Ishikawa (cell line): ENCODE measurements around the gene DOK1.

Experiments
- CREB1 ChIP-seq: IDR thresholded peaks from 2 replicates; pipeline ENCODE4 v1.6.1; 2012; ENCODE audit warnings: low read depth
- EP300 ChIP-seq: IDR thresholded peaks from 2 replicates; pipeline ENCODE4 v1.6.1; 2012; ENCODE audit warnings: borderline replicate concordance
- TCF12 ChIP-seq: IDR thresholded peaks from 2 replicates; pipeline ENCODE4 v1.6.1; 2012; ENCODE audit warnings: low read depth
- TEAD4 ChIP-seq: IDR thresholded peaks from 2 replicates; pipeline ENCODE4 v1.6.1; 2012
- TF ChIP-seq, protein P1 (sequence below): IDR thresholded peaks from 2 replicates; pipeline ENCODE4 v1.6.1; 2012
- TF ChIP-seq, protein P2 (sequence below): IDR thresholded peaks from 2 replicates; pipeline ENCODE4 v1.6.1; 2012; ENCODE audit warnings: low read depth, mild to moderate bottlenecking

DNA sequence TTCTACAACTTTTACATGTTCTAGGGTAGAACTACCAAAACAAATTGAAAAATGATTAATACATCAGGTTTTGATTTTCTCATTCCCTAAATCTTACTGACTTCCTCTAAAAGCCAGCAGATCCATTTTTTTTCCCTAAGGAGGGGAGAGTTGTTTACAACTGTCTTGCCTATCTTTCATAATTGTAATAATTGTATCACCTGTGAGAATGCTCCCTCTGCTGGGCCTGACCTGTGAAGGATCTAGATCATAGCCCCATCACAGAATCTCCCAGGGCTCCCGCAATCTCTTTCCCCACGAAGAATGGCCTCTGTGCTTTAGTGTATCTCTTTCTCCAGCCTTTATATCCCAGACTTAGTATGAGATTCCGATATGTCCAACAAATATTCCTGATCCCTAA, 9.9 kb upstream of the DOK1 start:
- TF ChIP-seq EP300 (no peak), CREB1 (no peak), TCF12 (no peak), TEAD4 (no peak)
- TF ChIP-seq, protein P1, sequence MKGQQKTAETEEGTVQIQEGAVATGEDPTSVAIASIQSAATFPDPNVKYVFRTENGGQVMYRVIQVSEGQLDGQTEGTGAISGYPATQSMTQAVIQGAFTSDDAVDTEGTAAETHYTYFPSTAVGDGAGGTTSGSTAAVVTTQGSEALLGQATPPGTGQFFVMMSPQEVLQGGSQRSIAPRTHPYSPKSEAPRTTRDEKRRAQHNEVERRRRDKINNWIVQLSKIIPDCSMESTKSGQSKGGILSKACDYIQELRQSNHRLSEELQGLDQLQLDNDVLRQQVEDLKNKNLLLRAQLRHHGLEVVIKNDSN = no peak
- TF ChIP-seq, protein P2, sequence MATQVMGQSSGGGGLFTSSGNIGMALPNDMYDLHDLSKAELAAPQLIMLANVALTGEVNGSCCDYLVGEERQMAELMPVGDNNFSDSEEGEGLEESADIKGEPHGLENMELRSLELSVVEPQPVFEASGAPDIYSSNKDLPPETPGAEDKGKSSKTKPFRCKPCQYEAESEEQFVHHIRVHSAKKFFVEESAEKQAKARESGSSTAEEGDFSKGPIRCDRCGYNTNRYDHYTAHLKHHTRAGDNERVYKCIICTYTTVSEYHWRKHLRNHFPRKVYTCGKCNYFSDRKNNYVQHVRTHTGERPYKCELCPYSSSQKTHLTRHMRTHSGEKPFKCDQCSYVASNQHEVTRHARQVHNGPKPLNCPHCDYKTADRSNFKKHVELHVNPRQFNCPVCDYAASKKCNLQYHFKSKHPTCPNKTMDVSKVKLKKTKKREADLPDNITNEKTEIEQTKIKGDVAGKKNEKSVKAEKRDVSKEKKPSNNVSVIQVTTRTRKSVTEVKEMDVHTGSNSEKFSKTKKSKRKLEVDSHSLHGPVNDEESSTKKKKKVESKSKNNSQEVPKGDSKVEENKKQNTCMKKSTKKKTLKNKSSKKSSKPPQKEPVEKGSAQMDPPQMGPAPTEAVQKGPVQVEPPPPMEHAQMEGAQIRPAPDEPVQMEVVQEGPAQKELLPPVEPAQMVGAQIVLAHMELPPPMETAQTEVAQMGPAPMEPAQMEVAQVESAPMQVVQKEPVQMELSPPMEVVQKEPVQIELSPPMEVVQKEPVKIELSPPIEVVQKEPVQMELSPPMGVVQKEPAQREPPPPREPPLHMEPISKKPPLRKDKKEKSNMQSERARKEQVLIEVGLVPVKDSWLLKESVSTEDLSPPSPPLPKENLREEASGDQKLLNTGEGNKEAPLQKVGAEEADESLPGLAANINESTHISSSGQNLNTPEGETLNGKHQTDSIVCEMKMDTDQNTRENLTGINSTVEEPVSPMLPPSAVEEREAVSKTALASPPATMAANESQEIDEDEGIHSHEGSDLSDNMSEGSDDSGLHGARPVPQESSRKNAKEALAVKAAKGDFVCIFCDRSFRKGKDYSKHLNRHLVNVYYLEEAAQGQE = no peak
